ENCODE results near the gene ATP1B1. TPM values are rescaled to one million over a fixed set of nuclear protein-coding genes. Genes with fewer than 3 reads are reported as not detected.

ATP1B1 gene
- total and polyA plus RNA-seq, 2 of the 8 experiments (the other 6 are each of a cell fraction or from before 2014, with no cell fraction given), result 16.3 to 76.5 TPM

- H2BK120ac ChIP-seq (replicated peaks; ENCODE audit: low read depth, low read length), result no peak overlapping the region
- H4K8ac ChIP-seq (ENCODE audit: extremely low read depth, insufficient read depth, low read length), result no peak overlapping the region
- H2AFZ ChIP-seq (ENCODE audit: low read length), result no peak overlapping the region
- FAIRE-seq, result no peak
- peaks cover 0 to 2% of the 10 kb centered on the region in 2 experiments for H4K20me1 ChIP-seq (replicated peaks in 1 of 2; ENCODE audit: control insufficient read depth in 1 of 2, insufficient read depth in 2 of 2, low read length in 2 of 2)
- ChIA-PET CTCF (ENCODE audit: partially characterized antibody) (interaction anchor here (0.6 to 1.8 kb wide), 3 partner anchors 34 to 692 kb away, joined by 3 to 7 read pairs (median 3); a partner anchor contains a TSS), POLR2A (ENCODE audit: partially characterized antibody) (no interaction called here)
- no peak overlapping the region for H3K4ac ChIP-seq (replicated peaks; ENCODE audit: insufficient read length, low read depth, low read length)
- H2BK15ac ChIP-seq (ENCODE audit: low read length), result no peak overlapping the region; the same call in 1 of the 2 replicates
- no peak for DNase-seq (ENCODE audit: low read depth in 1 of 2, low spot score in 2 of 2)
- no peak overlapping the region for H3K4me2 ChIP-seq (ENCODE audit: insufficient read depth in 1 of 2, low read depth in 2 of 2, low read length in 2 of 2)
- H3K27ac ChIP-seq (ENCODE audit: low read depth, low read length), result no peak overlapping the region
- peaks cover 12% of the 10 kb centered on the region for H3K23me2 ChIP-seq (ENCODE audit: low read depth, low read length)
- no peak overlapping the region for H3K14ac ChIP-seq (ENCODE audit: insufficient read length)
- no peak overlapping the region for H2BK5ac ChIP-seq (ENCODE audit: low read depth, low read length)
- H3K36me3 ChIP-seq (ENCODE audit: control insufficient read depth in 2 of 4, insufficient read depth in 4 of 4, low read length in 3 of 4), result no peaks in the 10 kb centered on the region
- 75% methylated on average over 6 of the region's 6 CpGs; no CpG with 5 or more reads in 1 of the 2 experiments for WGBS, 2 experiments (ENCODE audit: extremely low coverage in 1 of 2, insufficient coverage in 1 of 2, insufficient read length in 1 of 2, insufficient replicate concordance in 2 of 2, low coverage in 1 of 2, low lambda C conversion rate in 2 of 2, missing lambda C conversion rate in 1 of 2)
- H2AK5ac ChIP-seq (ENCODE audit: low read depth, low read length), result no peak overlapping the region
- H4K91ac ChIP-seq (replicated peaks; ENCODE audit: insufficient read length, low read length), result no peak overlapping the region
- peaks cover 12 to 16% of the 10 kb centered on the region in 2 experiments for H3K79me2 ChIP-seq (ENCODE audit: control insufficient read depth in 1 of 2, insufficient read depth in 2 of 2, low read length in 2 of 2)
- no peaks in the 10 kb centered on the region; a peak in 2 of 7 replicates for H3K27me3 ChIP-seq (replicated peaks in 1 of 4; ENCODE audit: control insufficient read depth in 3 of 4, extremely low read depth in 1 of 4, insufficient read depth in 3 of 4, low read length in 3 of 4)
- H3K4me1 ChIP-seq (replicated peaks in 1 of 4; ENCODE audit: control insufficient read depth in 3 of 4, insufficient read depth in 4 of 4, low read length in 3 of 4), result peaks cover 9 to 17% (median 10%) of the 10 kb centered on the region in 4 experiments
- no peak for TF ChIP-seq MAFK (IDR thresholded peaks at IDR 0.05; ENCODE audit: low read depth, low read length)
- TF ChIP-seq RBBP5 (IDR thresholded peaks at IDR 0.05; ENCODE audit: borderline replicate concordance, low read depth, low read length), result no peak
- TF ChIP-seq SIX5 (IDR thresholded peaks at IDR 0.05; ENCODE audit: low read depth, low read length), result no peak
- TF ChIP-seq EP300 (IDR thresholded peaks at IDR 0.05; ENCODE audit: borderline replicate concordance in 1 of 2, low read depth in 2 of 2, low read length in 2 of 2), result no peak
- no peak for TF ChIP-seq FOSL1 (IDR thresholded peaks at IDR 0.05; ENCODE audit: insufficient read depth, low read depth, low read length)
- H2BK12ac ChIP-seq (ENCODE audit: low read depth, low read length), result no peak overlapping the region
- H3K23ac ChIP-seq (ENCODE audit: insufficient read length), result no peak overlapping the region
- no peak overlapping the region for H3K18ac ChIP-seq (ENCODE audit: extremely low read depth, low read length)
- H2BK20ac ChIP-seq (ENCODE audit: low read length), result no peak overlapping the region
- no peak overlapping the region; a peak in 1 of 7 replicates for H3K9ac ChIP-seq (replicated peaks in 1 of 4; ENCODE audit: extremely low read depth in 1 of 4, low read depth in 3 of 4, low read length in 3 of 4)
- H3K56ac ChIP-seq (replicated peaks; ENCODE audit: insufficient read length, low read depth, low read length), result no peak overlapping the region
- no peaks in the 10 kb centered on the region for H3K9me3 ChIP-seq (ENCODE audit: insufficient read depth in 2 of 2, low read depth in 1 of 2, low read length in 1 of 2)
- no peak overlapping the region for H4K5ac ChIP-seq (ENCODE audit: insufficient read length, low read depth, low read length)
- H3K4me3 ChIP-seq (ENCODE audit: extremely low read depth in 1 of 4, insufficient read depth in 2 of 4, low read depth in 3 of 4, low read length in 4 of 4), result no peak overlapping the region
- H3K79me1 ChIP-seq (ENCODE audit: low read depth, low read length), result peaks cover 7% of the 10 kb centered on the region; the same call in 1 of the 2 replicates
Measured at GRCh38 chr1:169103480-169103893, 3.0 kb upstream of the ATP1B1 start.

Data from H1 (cell line).